ENCODE data around the gene JUN.

JUN gene

GRCh38 chr1:58809325-58810010 lies 25.6 kb upstream of the JUN start:
- Histone ChIP-seq H3K36me3 (ENCODE audit: insufficient read depth) (no peaks in the 10 kb centered on the region), H4K20me1 (ENCODE audit: insufficient read depth) (no peaks in the 10 kb centered on the region), H3K4me1 (ENCODE audit: low read depth, poor library complexity, severe bottlenecking) (peaks cover 50% of the 10 kb centered on the region), H3K27me3 (ENCODE audit: insufficient read depth, low read depth) (no peaks in the 10 kb centered on the region), H3K79me2 (ENCODE audit: insufficient read depth, low read depth) (no peaks in the 10 kb centered on the region), H3K9ac (no peak overlapping the region), H3K27ac (no peak overlapping the region), H3K4me3 (IDR thresholded peaks at IDR 0.05; ENCODE audit: insufficient read depth, low read depth, low read length) (no peak overlapping the region), H3K4me2 (no peak overlapping the region), H2AFZ (ENCODE audit: low read depth) (no peak overlapping the region)
- no peak for TF ChIP-seq CTCF (conservative IDR thresholded peaks at IDR 0.05; ENCODE audit: low read depth, low read length)

- Histone ChIP-seq H3K27ac (no peak overlapping the region), H2AFZ (ENCODE audit: low read depth) (no peak overlapping the region), H3K27me3 (ENCODE audit: insufficient read depth, low read depth) (no peaks in the 10 kb centered on the region), H3K79me2 (ENCODE audit: insufficient read depth, low read depth) (no peaks in the 10 kb centered on the region), H3K4me3 (IDR thresholded peaks at IDR 0.05; ENCODE audit: insufficient read depth, low read depth, low read length) (no peak overlapping the region), H3K4me2 (peak overlapping the region; percentile 62; the same call in 1 of the 2 replicates), H3K9ac (no peak overlapping the region), H3K4me1 (ENCODE audit: low read depth, poor library complexity, severe bottlenecking) (peaks cover 58% of the 10 kb centered on the region), H3K36me3 (ENCODE audit: insufficient read depth) (no peaks in the 10 kb centered on the region), H4K20me1 (ENCODE audit: insufficient read depth) (no peaks in the 10 kb centered on the region)
- no peak for TF ChIP-seq CTCF (conservative IDR thresholded peaks at IDR 0.05; ENCODE audit: low read depth, low read length)
Measured at GRCh38 chr1:58808077-58808476, 24.2 kb upstream of the JUN start.

- peak overlapping the region; percentile 68 for H3K27ac ChIP-seq
- no peaks in the 10 kb centered on the region for H3K27me3 ChIP-seq (ENCODE audit: insufficient read depth, low read depth)
- H2AFZ ChIP-seq (ENCODE audit: low read depth): peak overlapping the region; percentile 42; the same call in 1 of the 2 replicates
- peak overlapping the region; percentile 43; the same call in 1 of the 2 replicates for H3K9ac ChIP-seq
- no peak for TF ChIP-seq CTCF (conservative IDR thresholded peaks at IDR 0.05; ENCODE audit: low read depth, low read length)
- no peaks in the 10 kb centered on the region for H3K79me2 ChIP-seq (ENCODE audit: insufficient read depth, low read depth)
- H3K4me3 ChIP-seq (IDR thresholded peaks at IDR 0.05; ENCODE audit: insufficient read depth, low read depth, low read length): peak overlapping the region; percentile 49
- H3K36me3 ChIP-seq (ENCODE audit: insufficient read depth): no peaks in the 10 kb centered on the region
- H3K4me2 ChIP-seq: peak overlapping the region; percentile 62
- H4K20me1 ChIP-seq (ENCODE audit: insufficient read depth): no peaks in the 10 kb centered on the region
- peaks cover 75% of the 10 kb centered on the region for H3K4me1 ChIP-seq (ENCODE audit: low read depth, poor library complexity, severe bottlenecking)
Measured at GRCh38 chr1:58805716-58806571, 22.1 kb upstream of the JUN start.

- no peak overlapping the region for H2AFZ ChIP-seq (ENCODE audit: low read depth)
- H3K27ac ChIP-seq: peak overlapping the region; percentile 68
- peak overlapping the region; percentile 62 for H3K4me2 ChIP-seq
- H3K27me3 ChIP-seq (ENCODE audit: insufficient read depth, low read depth): no peaks in the 10 kb centered on the region
- peak overlapping the region; percentile 43; the same call in 1 of the 2 replicates for H3K9ac ChIP-seq
- no peak for TF ChIP-seq CTCF (conservative IDR thresholded peaks at IDR 0.05; ENCODE audit: low read depth, low read length)
- no peaks in the 10 kb centered on the region for H3K79me2 ChIP-seq (ENCODE audit: insufficient read depth, low read depth)
- peaks cover 75% of the 10 kb centered on the region for H3K4me1 ChIP-seq (ENCODE audit: low read depth, poor library complexity, severe bottlenecking)
- no peaks in the 10 kb centered on the region for H4K20me1 ChIP-seq (ENCODE audit: insufficient read depth)
- H3K36me3 ChIP-seq (ENCODE audit: insufficient read depth): no peaks in the 10 kb centered on the region
- no peak overlapping the region for H3K4me3 ChIP-seq (IDR thresholded peaks at IDR 0.05; ENCODE audit: insufficient read depth, low read depth, low read length)
Measured at GRCh38 chr1:58804853-58805565, 21.2 kb upstream of the JUN start.

Measured in KMS-11 (cell line).